ENCODE measurements around the gene MMP28. TPM values are rescaled to one million over a fixed set of nuclear protein-coding genes. Genes with fewer than 3 reads are reported as not detected.

MMP28 gene
- total RNA-seq, 1 experiment from 2014 or later: not detected

DNA sequence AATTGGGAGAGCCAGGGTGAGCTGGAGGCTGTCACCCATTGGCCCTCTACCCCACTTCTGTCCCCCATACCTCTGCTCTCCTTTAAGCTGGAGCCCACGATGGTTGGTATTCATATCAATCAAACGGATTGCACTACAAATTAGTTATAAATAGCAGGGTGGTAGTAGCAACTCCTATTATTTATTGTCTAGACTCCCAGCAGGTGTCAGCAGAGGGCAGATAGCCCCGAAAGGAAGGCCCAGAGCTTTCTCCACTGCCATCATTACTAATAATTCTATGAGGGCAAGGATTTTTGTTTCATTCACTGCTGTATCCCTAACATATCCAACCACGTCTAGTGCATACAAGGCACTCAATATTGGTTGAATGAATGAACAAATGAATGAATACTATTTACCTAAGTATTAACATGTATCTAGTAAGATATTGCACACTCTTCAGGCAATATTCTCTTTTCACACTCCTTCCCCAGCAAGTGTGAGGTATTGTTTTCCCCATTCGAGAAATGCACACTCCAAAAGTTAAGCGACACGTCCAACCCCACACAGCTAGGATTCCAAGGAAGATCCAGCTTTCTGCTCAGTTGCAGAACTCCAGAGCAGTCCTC is 28.4 kb downstream of the MMP28 start:
- DNase-seq: peak; percentile 58
- TF ChIP-seq, protein P1, sequence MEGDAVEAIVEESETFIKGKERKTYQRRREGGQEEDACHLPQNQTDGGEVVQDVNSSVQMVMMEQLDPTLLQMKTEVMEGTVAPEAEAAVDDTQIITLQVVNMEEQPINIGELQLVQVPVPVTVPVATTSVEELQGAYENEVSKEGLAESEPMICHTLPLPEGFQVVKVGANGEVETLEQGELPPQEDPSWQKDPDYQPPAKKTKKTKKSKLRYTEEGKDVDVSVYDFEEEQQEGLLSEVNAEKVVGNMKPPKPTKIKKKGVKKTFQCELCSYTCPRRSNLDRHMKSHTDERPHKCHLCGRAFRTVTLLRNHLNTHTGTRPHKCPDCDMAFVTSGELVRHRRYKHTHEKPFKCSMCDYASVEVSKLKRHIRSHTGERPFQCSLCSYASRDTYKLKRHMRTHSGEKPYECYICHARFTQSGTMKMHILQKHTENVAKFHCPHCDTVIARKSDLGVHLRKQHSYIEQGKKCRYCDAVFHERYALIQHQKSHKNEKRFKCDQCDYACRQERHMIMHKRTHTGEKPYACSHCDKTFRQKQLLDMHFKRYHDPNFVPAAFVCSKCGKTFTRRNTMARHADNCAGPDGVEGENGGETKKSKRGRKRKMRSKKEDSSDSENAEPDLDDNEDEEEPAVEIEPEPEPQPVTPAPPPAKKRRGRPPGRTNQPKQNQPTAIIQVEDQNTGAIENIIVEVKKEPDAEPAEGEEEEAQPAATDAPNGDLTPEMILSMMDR (IDR thresholded peaks at IDR 0.05; ENCODE audit: unreplicated experiment): no peak
- CTCF ChIA-PET: interaction anchor here (0.6 to 2.1 kb wide), 5 partner anchors 10 to 42 kb away, joined by 3 to 11 read pairs (median 4); partner anchors contain the start of gene TAF15
- H3K27ac Mint-ChIP-seq (ENCODE audit: unreplicated experiment): no peak overlapping the region
- intact Hi-C loops (cut with micrococcal nuclease; ENCODE audit: unreplicated experiment): loop anchor here (1.0 kb wide), 1 partner anchor 37 kb away; no protein-coding TSS in a partner anchor
- H3K36me3 Mint-ChIP-seq (ENCODE audit: insufficient read depth, unreplicated experiment): peaks cover 10% of the 10 kb centered on the region
- no peak overlapping the region for H3K4me3 Mint-ChIP-seq (ENCODE audit: low read depth, unreplicated experiment)
- no peaks in the 10 kb centered on the region for H3K9me3 Mint-ChIP-seq (ENCODE audit: low read depth, unreplicated experiment)
- peaks cover 47% of the 10 kb centered on the region for H3K27me3 Mint-ChIP-seq (ENCODE audit: unreplicated experiment)
- BruUV-seq (replicated peaks): no TSS peak
- H3K4me1 Mint-ChIP-seq (ENCODE audit: low read depth, unreplicated experiment): peaks cover 3% of the 10 kb centered on the region

DNA sequence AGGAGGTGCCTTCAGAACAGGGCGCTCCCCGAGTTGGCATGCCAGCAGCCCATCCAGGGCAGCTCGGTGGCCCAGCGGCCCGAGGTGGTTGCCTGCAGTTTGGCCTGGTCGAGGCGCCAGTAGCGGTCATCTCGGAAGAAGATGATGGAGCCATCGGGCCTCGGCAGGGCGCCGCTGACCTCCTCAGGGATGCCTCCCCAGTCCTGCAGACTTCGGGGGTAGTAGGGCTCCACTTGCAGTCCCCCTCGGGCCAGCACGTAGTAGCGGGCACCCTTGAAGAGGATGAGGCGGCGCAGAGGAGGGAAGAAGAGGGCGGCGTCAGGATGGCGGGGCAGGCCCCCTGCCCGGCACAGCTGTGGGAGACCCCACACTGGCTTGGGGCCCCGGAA is 29.0 kb downstream of the MMP28 start:
- TF ChIP-seq, protein P1 (IDR thresholded peaks at IDR 0.05; ENCODE audit: unreplicated experiment): no peak
- peaks cover 8% of the 10 kb centered on the region for H3K4me1 Mint-ChIP-seq (ENCODE audit: low read depth, unreplicated experiment)
- no peak for DNase-seq
- no peak overlapping the region for H3K27ac Mint-ChIP-seq (ENCODE audit: unreplicated experiment)
- no peak overlapping the region for H3K4me3 Mint-ChIP-seq (ENCODE audit: low read depth, unreplicated experiment)
- intact Hi-C loops (cut with micrococcal nuclease; ENCODE audit: unreplicated experiment): no loop called here
- peaks cover 47% of the 10 kb centered on the region for H3K27me3 Mint-ChIP-seq (ENCODE audit: unreplicated experiment)
- H3K9me3 Mint-ChIP-seq (ENCODE audit: low read depth, unreplicated experiment): no peaks in the 10 kb centered on the region
- CTCF ChIA-PET: interaction anchor here (0.6 to 2.1 kb wide), 5 partner anchors 10 to 42 kb away, joined by 3 to 11 read pairs (median 4); partner anchors contain the start of gene TAF15
- H3K36me3 Mint-ChIP-seq (ENCODE audit: insufficient read depth, unreplicated experiment): peaks cover 10% of the 10 kb centered on the region
- no TSS peak for BruUV-seq (replicated peaks)

DNA sequence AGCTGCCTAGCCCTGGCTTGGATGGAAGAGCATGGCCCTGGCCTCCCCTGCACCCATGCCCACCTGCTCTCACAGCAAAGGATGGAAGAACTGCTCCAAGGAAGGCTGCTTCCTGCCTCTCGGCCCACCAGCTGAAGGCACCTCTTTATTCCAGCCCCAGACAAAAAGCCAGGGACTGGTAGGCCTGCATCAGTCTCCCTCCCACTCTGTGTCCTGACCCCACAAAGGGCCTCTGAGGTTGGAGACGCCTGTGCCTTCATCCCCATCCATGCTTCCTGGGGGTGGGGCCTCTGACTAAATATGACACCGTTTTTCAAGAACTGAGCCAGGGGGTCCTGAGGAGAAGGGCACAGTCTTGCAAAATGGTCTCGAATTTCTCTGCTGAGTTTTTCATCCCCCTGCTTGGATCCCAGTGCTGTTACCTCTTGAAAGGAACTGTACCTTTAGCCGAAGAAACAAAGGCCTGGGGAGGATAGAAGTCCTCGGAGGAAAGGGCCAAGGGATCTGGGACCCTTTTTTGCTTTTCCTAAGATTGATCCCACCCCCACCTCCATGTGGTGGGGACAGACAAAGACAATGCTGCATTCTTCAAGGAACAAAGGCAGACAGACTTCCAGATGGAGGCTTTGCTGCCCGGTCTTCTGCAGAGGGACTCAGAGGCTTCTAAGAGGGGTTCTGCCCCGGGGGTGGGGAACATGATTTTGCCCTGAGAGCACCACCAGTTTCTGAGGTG is 29.5 kb downstream of the MMP28 start:
- DNase-seq: no peak
- Mint-ChIP-seq H3K36me3 (ENCODE audit: insufficient read depth, unreplicated experiment) (peaks cover 10% of the 10 kb centered on the region), H3K27ac (ENCODE audit: unreplicated experiment) (no peak overlapping the region), H3K27me3 (ENCODE audit: unreplicated experiment) (peaks cover 51% of the 10 kb centered on the region), H3K4me3 (ENCODE audit: low read depth, unreplicated experiment) (no peak overlapping the region), H3K4me1 (ENCODE audit: low read depth, unreplicated experiment) (peaks cover 10% of the 10 kb centered on the region), H3K9me3 (ENCODE audit: low read depth, unreplicated experiment) (no peaks in the 10 kb centered on the region)
- intact Hi-C loops (cut with micrococcal nuclease; ENCODE audit: unreplicated experiment): no loop called here
- CTCF ChIA-PET: interaction anchor here (0.9 to 3.0 kb wide), 3 partner anchors 17 to 43 kb away, joined by 3 to 20 read pairs (median 11); partner anchors contain the start of gene TAF15
- TF ChIP-seq, protein P1 (IDR thresholded peaks at IDR 0.05; ENCODE audit: unreplicated experiment): no peak
- BruUV-seq (replicated peaks): no TSS peak

DNA sequence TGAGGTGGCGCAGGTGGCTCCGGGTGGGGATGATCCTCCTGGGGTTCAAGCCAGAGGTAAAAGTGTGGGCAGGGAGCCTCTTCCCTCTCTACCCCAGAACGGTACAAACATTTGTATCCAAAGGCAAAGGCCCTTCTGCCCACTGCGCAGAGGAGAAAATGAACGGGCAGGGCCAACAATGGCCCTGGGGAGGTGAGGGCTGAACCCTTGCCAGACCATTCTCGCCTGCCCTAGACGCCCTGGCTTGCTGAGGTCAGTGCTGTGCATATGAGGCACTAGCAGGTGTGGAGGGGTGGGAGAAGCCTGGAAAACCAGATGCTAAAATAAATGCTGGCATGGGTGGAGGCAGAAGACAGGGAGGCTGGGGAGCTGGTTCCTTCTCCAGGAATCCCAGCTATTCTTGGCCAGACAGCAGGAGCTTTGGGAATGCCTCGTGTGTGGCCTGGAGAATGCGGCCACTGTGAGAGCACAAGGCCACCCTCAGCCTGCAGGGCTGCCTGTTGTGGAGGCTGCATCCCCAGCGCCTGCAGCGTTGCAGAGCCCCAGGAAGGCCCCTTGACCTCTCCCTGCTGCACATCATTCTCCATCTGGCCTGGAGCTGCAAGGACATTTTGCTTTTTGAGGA is 30.2 kb downstream of the MMP28 start:
- Mint-ChIP-seq H3K9me3 (ENCODE audit: low read depth, unreplicated experiment) (no peaks in the 10 kb centered on the region), H3K36me3 (ENCODE audit: insufficient read depth, unreplicated experiment) (peaks cover 10% of the 10 kb centered on the region), H3K4me1 (ENCODE audit: low read depth, unreplicated experiment) (peaks cover 10% of the 10 kb centered on the region), H3K4me3 (ENCODE audit: low read depth, unreplicated experiment) (peak overlapping the region; percentile 93), H3K27ac (ENCODE audit: unreplicated experiment) (no peak overlapping the region), H3K27me3 (ENCODE audit: unreplicated experiment) (peaks cover 51% of the 10 kb centered on the region)
- no peak for DNase-seq
- intact Hi-C loops (cut with micrococcal nuclease; ENCODE audit: unreplicated experiment): no loop called here
- no TSS peak for BruUV-seq (replicated peaks)
- CTCF ChIA-PET: interaction anchor here (0.9 to 3.0 kb wide), 2 partner anchors 16 to 44 kb away, joined by 3 to 20 read pairs; partner anchors contain the start of gene TAF15
- TF ChIP-seq, protein P1 (IDR thresholded peaks at IDR 0.05; ENCODE audit: unreplicated experiment): no peak
